IMR-90 (cell line): ENCODE data around the gene SSPN. TPM values are rescaled to one million over a fixed set of nuclear protein-coding genes. Genes with fewer than 3 reads are reported as not detected.

Experiments used
- ATAC-seq: fragments of 200-7000 bp; cut with Tn5 transposase; 2 replicates; pipeline ENCODE4 v1.9.1; 2020; ENCODE audit warnings: low read depth, mild to moderate bottlenecking, moderate library complexity
- BruUV-seq: library from RNA; stranded (reverse); fragments of 400-500 nt; replicated peaks from 2 replicates; lab custom pipeline; 2021; lab: Mats Ljungman, UMichigan
- CTCF ChIA-PET: fragments of 300-600 bp; formaldehyde crosslinking; extraction: SDS; loops from one replicate; lab custom pipeline; 2021; ENCODE audit warnings: antibody characterized with exemption; lab: Yijun Ruan, JAX
- POLR2A ChIA-PET: fragments of 300-600 bp; sonication (Branson Sonifier 250); formaldehyde crosslinking; loops from one replicate; lab custom pipeline; 2022; ENCODE audit warnings: antibody characterized with exemption; ENCODE audit not compliant: unreplicated experiment; lab: Charles Lee
- DNase-seq: peaks from one replicate; pipeline ENCODE4 v3.0.0; 2013
- H2AFZ ChIP-seq: replicated peaks from 2 replicates; pipeline ENCODE3; 2013; ENCODE audit warnings: low read length, mild to moderate bottlenecking; ENCODE audit not compliant: poor library complexity
- H2AK5ac ChIP-seq: 2 replicates; pipeline ENCODE4 v1.6.1; 2013; ENCODE audit warnings: low read depth, low read length, inconsistent platforms
- H2AK9ac ChIP-seq: replicated peaks from 2 replicates; pipeline ENCODE3; 2013; ENCODE audit warnings: mild to moderate bottlenecking, low read depth, low read length, moderate library complexity; ENCODE audit not compliant: poor library complexity
- H2BK120ac ChIP-seq: 2 replicates; pipeline ENCODE4 v1.6.1; 2013; ENCODE audit warnings: low read depth, low read length, inconsistent platforms
- H2BK15ac ChIP-seq: 3 replicates; pipeline ENCODE4 v1.6.1; 2013; ENCODE audit warnings: low read depth, low read length, inconsistent platforms
- H2BK20ac ChIP-seq: 2 replicates; pipeline ENCODE4 v1.6.1; 2013; ENCODE audit warnings: low read depth, mild to moderate bottlenecking, inconsistent platforms, low read length, moderate library complexity
- H2BK5ac ChIP-seq: 2 replicates; pipeline ENCODE4 v1.6.1; 2013; ENCODE audit warnings: mild to moderate bottlenecking, low read depth, low read length, inconsistent platforms; ENCODE audit not compliant: poor library complexity, severe bottlenecking
- H3K14ac ChIP-seq: replicated peaks from 2 replicates; pipeline ENCODE4 v1.6.1; 2013; ENCODE audit warnings: low read depth, low read length, inconsistent platforms
- H3K18ac ChIP-seq: 2 replicates; pipeline ENCODE4 v1.6.1; 2013; ENCODE audit warnings: low read depth, low read length, control low read depth
- H3K23ac ChIP-seq: 2 replicates; pipeline ENCODE4 v1.6.1; 2013; ENCODE audit warnings: low read depth, low read length, inconsistent platforms
- H3K27ac ChIP-seq: 2 replicates; pipeline ENCODE4 v1.5.1; 2013; ENCODE audit warnings: mild to moderate bottlenecking, control low read depth, low read length; ENCODE audit not compliant: insufficient read depth
- H3K27me3 ChIP-seq: 2 replicates; pipeline ENCODE4 v1.6.1; 2013; ENCODE audit warnings: low read length; ENCODE audit not compliant: control insufficient read depth, insufficient read depth
- H3K36me3 ChIP-seq: 2 replicates; pipeline ENCODE4 v1.6.1; 2013; ENCODE audit warnings: low read length, mixed read lengths; ENCODE audit not compliant: control insufficient read depth, insufficient read depth
- H3K4ac ChIP-seq: 2 replicates; pipeline ENCODE4 v1.6.1; 2013; ENCODE audit warnings: low read depth, low read length, inconsistent platforms
- H3K4me1 ChIP-seq: 2 replicates; pipeline ENCODE4 v1.6.1; 2013; ENCODE audit warnings: low read length, mixed read lengths; ENCODE audit not compliant: control insufficient read depth, insufficient read depth
- H3K4me2 ChIP-seq: 2 replicates; pipeline ENCODE4 v1.6.1; 2013; ENCODE audit warnings: low read depth, mild to moderate bottlenecking, control low read depth, low read length, moderate library complexity
- H3K4me3 ChIP-seq: 2 replicates; pipeline ENCODE4 v1.5.1; 2013; ENCODE audit warnings: low read depth, mild to moderate bottlenecking, control low read depth, low read length, moderate library complexity; ENCODE audit not compliant: insufficient read depth
- H3K56ac ChIP-seq: 2 replicates; pipeline ENCODE4 v1.6.1; 2013; ENCODE audit warnings: low read length, inconsistent platforms; ENCODE audit not compliant: insufficient read depth; ENCODE audit errors: extremely low read depth
- H3K79me1 ChIP-seq, 2 experiments: 2 replicates each; pipeline ENCODE4 v1.6.1; 2013; ENCODE audit warnings: low read length in 2 of 2, inconsistent platforms in 1 of 2, low read depth in 1 of 2
- H3K9ac ChIP-seq: 2 replicates; pipeline ENCODE4 v1.6.1; 2013; ENCODE audit warnings: low read depth, low read length, control low read depth
- H3K9me1 ChIP-seq: 2 replicates; pipeline ENCODE4 v1.6.1; 2013; ENCODE audit warnings: low read length, inconsistent platforms; ENCODE audit not compliant: insufficient read depth
- H3K9me3 ChIP-seq: 2 replicates; pipeline ENCODE4 v1.6.1; 2013; ENCODE audit warnings: low read length; ENCODE audit not compliant: control insufficient read depth, insufficient read depth
- H4K20me1 ChIP-seq: 2 replicates; pipeline ENCODE4 v1.6.1; 2013; ENCODE audit warnings: low read length, inconsistent platforms; ENCODE audit not compliant: insufficient read depth
- H4K5ac ChIP-seq: 2 replicates; pipeline ENCODE4 v1.6.1; 2013; ENCODE audit warnings: mild to moderate bottlenecking, low read depth, low read length, control low read depth
- H4K8ac ChIP-seq, 2 experiments: 2 replicates each; pipeline ENCODE4 v1.6.1; 2013; ENCODE audit warnings: low read depth in 2 of 2, low read length in 2 of 2, control low read depth in 1 of 2, inconsistent platforms in 1 of 2
- H4K91ac ChIP-seq: 2 replicates; pipeline ENCODE4 v1.6.1; 2013; ENCODE audit warnings: low read depth, low read length, inconsistent platforms; ENCODE audit not compliant: insufficient read depth
- BHLHE40 ChIP-seq: fragments of 150-350 bp; IDR thresholded peaks from 2 replicates; pipeline ENCODE4 v1.6.1; 2016; ENCODE audit warnings: mild to moderate bottlenecking, low read depth, low read length
- CEBPB ChIP-seq: IDR thresholded peaks from 2 replicates; pipeline ENCODE4 v1.6.1; 2012; ENCODE audit warnings: low read depth, low read length, improper control_type of control experiment
- CHD1 ChIP-seq: IDR thresholded peaks from 2 replicates; pipeline ENCODE4 v1.6.1; 2012; ENCODE audit warnings: low read depth, low read length, improper control_type of control experiment
- CTCF ChIP-seq: conservative IDR thresholded peaks from 2 replicates; pipeline ENCODE4 v1.5.1; 2012; ENCODE audit warnings: mild to moderate bottlenecking, low read depth, low read length, improper control_type of control experiment
- ELK1 ChIP-seq: fragments of 150-350 bp; IDR thresholded peaks from 2 replicates; pipeline ENCODE4 v1.6.1; 2016; ENCODE audit warnings: low read depth, mild to moderate bottlenecking, low read length, moderate library complexity, borderline replicate concordance
- FOS ChIP-seq: fragments of 150-350 bp; IDR thresholded peaks from 2 replicates; pipeline ENCODE4 v1.6.1; 2016; ENCODE audit warnings: low read depth, low read length
- MAFK ChIP-seq: IDR thresholded peaks from 2 replicates; pipeline ENCODE4 v1.6.1; 2012; ENCODE audit warnings: low read depth, low read length, improper control_type of control experiment
- MAZ ChIP-seq: IDR thresholded peaks from 2 replicates; pipeline ENCODE4 v1.6.1; 2012; ENCODE audit warnings: low read depth, mild to moderate bottlenecking, low read length, improper control_type of control experiment, moderate library complexity, borderline replicate concordance
- MXI1 ChIP-seq: IDR thresholded peaks from 2 replicates; pipeline ENCODE4 v1.6.1; 2012; ENCODE audit warnings: low read depth, mild to moderate bottlenecking, low read length, moderate library complexity, borderline replicate concordance
- NFE2L2 ChIP-seq: fragments of 150-350 bp; IDR thresholded peaks from 2 replicates; pipeline ENCODE4 v1.6.1; 2016; ENCODE audit warnings: low read depth, mild to moderate bottlenecking, low read length
- POLR2A ChIP-seq: IDR thresholded peaks from 2 replicates; pipeline ENCODE4 v1.6.1; 2012; ENCODE audit warnings: mild to moderate bottlenecking, low read depth, low read length
- RAD21 ChIP-seq: IDR thresholded peaks from 2 replicates; pipeline ENCODE4 v1.6.1; 2012; ENCODE audit warnings: low read length, improper control_type of control experiment
- RCOR1 ChIP-seq: IDR thresholded peaks from 2 replicates; pipeline ENCODE4 v1.6.1; 2012; ENCODE audit warnings: mild to moderate bottlenecking, low read length, improper control_type of control experiment; ENCODE audit not compliant: insufficient replicate concordance
- RFX5 ChIP-seq: IDR thresholded peaks from 2 replicates; pipeline ENCODE4 v1.8.0; 2012; ENCODE audit warnings: low read depth, mild to moderate bottlenecking, low read length, moderate library complexity
- SMC3 ChIP-seq: fragments of 150-350 bp; IDR thresholded peaks from 2 replicates; pipeline ENCODE4 v1.6.1; 2016; ENCODE audit warnings: low read depth, mild to moderate bottlenecking, antibody characterized with exemption, low read length, moderate library complexity
- USF2 ChIP-seq: fragments of 150-350 bp; IDR thresholded peaks from 2 replicates; pipeline ENCODE4 v1.6.1; 2017; ENCODE audit warnings: mild to moderate bottlenecking, antibody characterized with exemption, low read length, low read depth
- WGBS, 2 experiments: methylation state at CpG; one replicate each; pipeline versions ENCODE4 v1.1.5 to v1.1.7; 2013; ENCODE audit warnings: missing lambda C conversion rate in 2 of 2; ENCODE audit not compliant: insufficient read length in 1 of 2; ENCODE audit errors: extremely low coverage in 2 of 2; 5-methylcytosine and 5-hydroxymethylcytosine counted together
- dilution Hi-C: fragments of 300-500 bp; cut with HindIII; formaldehyde crosslinking; loops from one replicate; pipeline ENCODE4 v1.14.3; 2018; ENCODE audit warnings: low sequenced_read_pairs; ENCODE audit not compliant: unreplicated experiment
- in situ Hi-C: fragments of 300-500 bp; cut with MboI; formaldehyde crosslinking; loops from 3 replicates; pipeline ENCODE4 v1.14.3; 2019; ENCODE audit warnings: low sequenced_read_pairs, inconsistent platforms, mixed read lengths
- intact Hi-C: fragments of 100-400 bp; cut with micrococcal nuclease; formaldehyde crosslinking; loops from 2 replicates; pipeline ENCODE4 v1.10.0; 2022
- polyA plus RNA-seq, 3 experiments: library from polyadenylated mRNA; depleted of rRNA; stranded (reverse); fragments of >200 nt; gene quantifications; 2 replicates each; pipeline ENCODE4 v1.2.3, GENCODE V29; 2012; ENCODE audit warnings: low replicate concordance in 1 of 3
- total RNA-seq: library from RNA; depleted of rRNA; stranded (reverse); fragments of >200 nt; gene quantifications from 2 replicates; pipeline ENCODE4 v1.2.3, GENCODE V29; 2012

The SSPN gene
- total and polyA plus RNA-seq, 2 of the 4 experiments (the other 2 are of a cell fraction): 3.5 to 5.6 TPM

GRCh38 chr12:26198742-26199141, 3.4 kb downstream of the SSPN start:
- dilution Hi-C loops (no loop called here), in situ Hi-C loops (no loop called here), intact Hi-C loops (loop anchor here (5.0 kb wide), 2 partner anchors 71 to 454 kb away; partner anchors contain the start of gene BHLHE41)
- Histone ChIP-seq H2AK9ac (no peak overlapping the region), H2AFZ (peak overlapping the region; percentile 5), H3K27me3 (no peaks in the 10 kb centered on the region), H4K91ac (no peak overlapping the region), H2BK5ac (no peak overlapping the region), H2BK15ac (no peak overlapping the region; the same call in 2 of the 3 replicates), H3K4me3 (no peak overlapping the region), H2AK5ac (no peak overlapping the region), H4K5ac (no peak overlapping the region), H3K9ac (no peak overlapping the region), H3K36me3 (no peaks in the 10 kb centered on the region), H3K56ac (no peak overlapping the region), H3K14ac (peak overlapping the region; percentile 67; the same call in 1 of the 2 replicates), H3K27ac (no peak overlapping the region), H4K20me1 (no peaks in the 10 kb centered on the region), H3K4me1 (peaks cover 2% of the 10 kb centered on the region), H3K9me3 (no peaks in the 10 kb centered on the region), H4K8ac (no peak overlapping the region), H3K23ac (no peak overlapping the region), H3K4ac (no peak overlapping the region), H3K4me2 (0 out of 2 replicates have a peak overlapping the region, but pooled peaks have one; percentile 23), H2BK120ac (no peak overlapping the region), H2BK20ac (no peak overlapping the region), H3K9me1 (no peaks in the 10 kb centered on the region), H3K18ac (no peak overlapping the region), H3K79me1 (peaks cover 4 to 5% of the 10 kb centered on the region in 2 experiments; a peak in 1 of 4 replicates)
- POLR2A ChIA-PET: no interaction called here
- DNase-seq (peak; percentile 63), ATAC-seq (0 out of 2 replicates have a peak, but pooled peaks have one; percentile 15)
- TF ChIP-seq MAFK (no peak), USF2 (no peak), SMC3 (no peak), CEBPB (no peak), MXI1 (no peak), MAZ (no peak), BHLHE40 (no peak), FOS (no peak), RFX5 (no peak), NFE2L2 (no peak), POLR2A (no peak), CHD1 (no peak), CTCF (no peak), RCOR1 (no peak), RAD21 (no peak; the same call in 1 of the 2 replicates), ELK1 (no peak)
- no TSS peak for BruUV-seq
- whole genome bisulfite sequencing, 2 experiments: 53% methylated on average over 3 of the region's 4 CpGs; no CpG with 5 or more reads in 1 of the 2 experiments
- CTCF ChIA-PET: no interaction called here
